DMS53 treated with DMSO at 0.1 percent for 48 hours (cell line): Measurements from ENCODE around the gene CDK19.
"Not testable (repeated sequence)": the region's sequence is repeated elsewhere in the genome, so short reads cannot be mapped to it uniquely, and the experiment has no call there.

Source experiments
- DNase-seq: peaks from one replicate; lab custom pipeline; 2025; ENCODE audit not compliant: unreplicated experiment; lab: John Stamatoyannopoulos, UW

CDK19 gene

GRCh38 chr6:110815411-110816409 is at the start of gene CDK19:
CDK19 (minus strand) TSS chr6:110815469; CDS start chr6:110815136, 333 bp downstream.
- DNase-seq: peak; percentile 95

- DNase-seq: no peak
Observed at GRCh38 chr6:110864824-110865223, 49.6 kb upstream of the CDK19 start.

- no peak for DNase-seq
Observed at GRCh38 chr6:110859335-110859792, 44.1 kb upstream of the CDK19 start.

- DNase-seq: no peak
Observed at GRCh38 chr6:110858562-110859214, 43.4 kb upstream of the CDK19 start.

GRCh38 chr6:110858016-110858415 is 42.7 kb upstream of the CDK19 start:
- DNase-seq: no peak

GRCh38 chr6:110856296-110856695 is 41.0 kb upstream of the CDK19 start:
- no peak for DNase-seq

- DNase-seq: no peak
Observed at GRCh38 chr6:110853754-110854477, 38.6 kb upstream of the CDK19 start.

GRCh38 chr6:110852773-110853172 is 37.5 kb upstream of the CDK19 start:
- DNase-seq: no peak

GRCh38 chr6:110849781-110850180 is 34.5 kb upstream of the CDK19 start:
- no peak for DNase-seq

GRCh38 chr6:110841266-110841665 is 26.0 kb upstream of the CDK19 start:
- no peak for DNase-seq

GRCh38 chr6:110835751-110836150 is 20.5 kb upstream of the CDK19 start:
- not testable (repeated sequence) for DNase-seq

GRCh38 chr6:110833831-110834230 is 18.6 kb upstream of the CDK19 start:
- DNase-seq: no peak

GRCh38 chr6:110831405-110831804 is 16.1 kb upstream of the CDK19 start:
- no peak for DNase-seq

- no peak for DNase-seq
Observed at GRCh38 chr6:110828396-110828795, 13.1 kb upstream of the CDK19 start.

- DNase-seq: no peak
Observed at GRCh38 chr6:110826236-110827129, 11.2 kb upstream of the CDK19 start.

GRCh38 chr6:110823146-110823545 is 7.9 kb upstream of the CDK19 start:
- DNase-seq: no peak

GRCh38 chr6:110822249-110822648 is 7.0 kb upstream of the CDK19 start:
- DNase-seq: no peak

- no peak for DNase-seq
Observed at GRCh38 chr6:110816677-110817076, 1.4 kb upstream of the CDK19 start.

- DNase-seq: peak; percentile 33
Observed at GRCh38 chr6:110815015-110815410, 256 bp downstream of the CDK19 start.
